ENCODE measurements around the gene AKAP6. TPM values are rescaled to one million over a fixed set of nuclear protein-coding genes. Genes with fewer than 3 reads are reported as not detected.

AKAP6 gene
- total RNA-seq, 4 donors from 2014 or later: 1.1 to 16.0 (median 6.0) TPM

GRCh38 chr14:32738206-32738871 lies 409.2 kb downstream of the AKAP6 start:
- no peak for DNase-seq
- TF ChIP-seq, protein P1, sequence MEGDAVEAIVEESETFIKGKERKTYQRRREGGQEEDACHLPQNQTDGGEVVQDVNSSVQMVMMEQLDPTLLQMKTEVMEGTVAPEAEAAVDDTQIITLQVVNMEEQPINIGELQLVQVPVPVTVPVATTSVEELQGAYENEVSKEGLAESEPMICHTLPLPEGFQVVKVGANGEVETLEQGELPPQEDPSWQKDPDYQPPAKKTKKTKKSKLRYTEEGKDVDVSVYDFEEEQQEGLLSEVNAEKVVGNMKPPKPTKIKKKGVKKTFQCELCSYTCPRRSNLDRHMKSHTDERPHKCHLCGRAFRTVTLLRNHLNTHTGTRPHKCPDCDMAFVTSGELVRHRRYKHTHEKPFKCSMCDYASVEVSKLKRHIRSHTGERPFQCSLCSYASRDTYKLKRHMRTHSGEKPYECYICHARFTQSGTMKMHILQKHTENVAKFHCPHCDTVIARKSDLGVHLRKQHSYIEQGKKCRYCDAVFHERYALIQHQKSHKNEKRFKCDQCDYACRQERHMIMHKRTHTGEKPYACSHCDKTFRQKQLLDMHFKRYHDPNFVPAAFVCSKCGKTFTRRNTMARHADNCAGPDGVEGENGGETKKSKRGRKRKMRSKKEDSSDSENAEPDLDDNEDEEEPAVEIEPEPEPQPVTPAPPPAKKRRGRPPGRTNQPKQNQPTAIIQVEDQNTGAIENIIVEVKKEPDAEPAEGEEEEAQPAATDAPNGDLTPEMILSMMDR (IDR thresholded peaks at IDR 0.05): no peak
- TF ChIP-seq POLR2A (IDR thresholded peaks at IDR 0.05): no peak
- no peak overlapping the region for H3K27ac ChIP-seq
- H3K9me3 ChIP-seq: no peaks in the 10 kb centered on the region
- H3K4me1 ChIP-seq: peaks cover 0 to 5% (median 0%) of the 10 kb centered on the region in 3 donors
- H3K36me3 ChIP-seq: no peaks in the 10 kb centered on the region
- H3K4me3 ChIP-seq: no peak overlapping the region
- WGBS, 2 donors: 39 to 41% methylated on average over 5 of the region's 5 CpGs
- intact Hi-C loops (cut with DNase I): no loop called here
- no peaks in the 10 kb centered on the region for H3K27me3 ChIP-seq

DNA sequence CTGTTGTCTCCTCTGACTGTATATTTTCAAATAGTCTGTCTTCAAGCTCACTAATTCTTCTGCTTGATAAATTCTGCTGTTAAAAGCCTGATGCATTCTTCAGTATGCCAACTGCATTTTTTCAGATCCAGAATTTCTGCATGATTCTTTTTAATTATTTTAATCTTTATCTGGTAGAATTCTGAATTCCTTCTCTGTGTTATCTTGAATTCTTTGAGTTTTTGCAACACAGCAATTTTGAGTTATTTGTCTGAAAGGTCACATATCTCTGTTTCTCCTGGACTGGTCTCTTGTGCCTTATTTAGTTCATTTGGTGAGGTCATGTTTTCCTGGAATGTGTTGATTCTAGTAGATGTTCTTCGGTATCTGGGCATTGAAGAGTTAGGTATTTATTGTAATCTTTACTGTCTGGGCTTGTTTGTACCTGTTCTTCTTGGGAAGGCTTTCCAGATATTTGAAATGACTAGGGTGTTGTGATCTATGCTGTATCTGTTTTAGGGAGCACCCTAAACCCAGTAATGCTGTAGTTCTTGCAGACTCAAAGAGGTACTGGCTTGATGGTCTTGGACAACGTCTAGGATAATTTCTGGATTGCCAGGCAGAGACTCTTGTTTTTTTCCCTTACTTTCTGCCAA lies 415.8 kb downstream of the AKAP6 start:
- no peak for DNase-seq
- intact Hi-C loops (cut with DNase I): no loop called here
- Histone ChIP-seq H3K4me1 (peaks cover 0 to 16% (median 0%) of the 10 kb centered on the region in 3 donors), H3K4me3 (no peak overlapping the region), H3K27me3 (no peaks in the 10 kb centered on the region), H3K36me3 (no peaks in the 10 kb centered on the region), H3K27ac (no peak overlapping the region), H3K9me3 (no peaks in the 10 kb centered on the region)
- 27 to 33% methylated on average over 2 of the region's 2 CpGs for WGBS, 2 donors
- TF ChIP-seq POLR2A (IDR thresholded peaks at IDR 0.05): no peak
- TF ChIP-seq, protein P1 (IDR thresholded peaks at IDR 0.05): no peak

GRCh38 chr14:32754209-32754608 lies 425.1 kb downstream of the AKAP6 start:
- intact Hi-C loops (cut with DNase I): no loop called here
- peaks cover 0 to 8% (median 7%) of the 10 kb centered on the region in 3 donors for H3K9me3 ChIP-seq
- WGBS, 2 donors: 84 to 86% methylated on average over 1 of the region's 1 CpG

DNA sequence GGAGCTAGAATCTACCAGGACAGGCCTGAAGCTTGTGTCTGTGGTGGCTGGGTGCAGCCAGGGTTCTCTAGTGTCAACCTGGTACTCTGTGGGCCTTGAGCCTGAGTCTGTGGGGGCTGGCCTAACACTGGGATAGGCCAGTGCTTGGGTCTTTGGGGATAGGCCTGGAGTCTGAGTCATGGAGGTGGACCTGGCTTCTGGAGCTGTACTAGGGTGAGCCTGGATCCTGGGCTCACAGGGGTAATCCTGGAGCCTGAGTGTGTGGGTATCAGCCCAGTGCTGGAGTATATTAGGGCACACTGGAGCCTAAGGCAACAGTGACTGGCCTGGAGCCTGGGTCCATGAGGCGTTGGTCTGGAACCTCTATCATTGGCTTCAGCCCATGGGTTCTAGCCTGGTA lies 427.1 kb downstream of the AKAP6 start:
- Histone ChIP-seq H3K27ac (no peak overlapping the region), H3K4me1 (no peaks in the 10 kb centered on the region), H3K36me3 (no peaks in the 10 kb centered on the region), H3K4me3 (no peak overlapping the region), H3K9me3 (peaks cover 0 to 8% (median 7%) of the 10 kb centered on the region in 3 donors), H3K27me3 (peaks cover 0 to 6% (median 0%) of the 10 kb centered on the region in 4 donors)
- WGBS, 2 donors: 86 to 100% methylated on average over 1 of the region's 1 CpG
- TF ChIP-seq, protein P1 (IDR thresholded peaks at IDR 0.05): no peak
- TF ChIP-seq POLR2A (IDR thresholded peaks at IDR 0.05): no peak
- DNase-seq: no peak
- intact Hi-C loops (cut with DNase I): no loop called here

More at GRCh38 chr14:32754209-32754608, 425.1 kb downstream of the AKAP6 start:
- no peak overlapping the region for H3K4me3 ChIP-seq
- H3K36me3 ChIP-seq: no peaks in the 10 kb centered on the region
- no peaks in the 10 kb centered on the region for H3K4me1 ChIP-seq
- peaks cover 0 to 6% (median 0%) of the 10 kb centered on the region in 4 donors for H3K27me3 ChIP-seq
- TF ChIP-seq, protein P1 (IDR thresholded peaks at IDR 0.05): no peak
- no peak for TF ChIP-seq POLR2A (IDR thresholded peaks at IDR 0.05)
- no peak overlapping the region for H3K27ac ChIP-seq
- DNase-seq: no peak

- intact Hi-C loops (cut with DNase I): no loop called here
- Histone ChIP-seq H3K4me3 (no peak overlapping the region), H3K4me1 (no peaks in the 10 kb centered on the region), H3K27me3 (peaks cover 0 to 6% (median 0%) of the 10 kb centered on the region in 4 donors), H3K9me3 (peaks cover 0 to 8% (median 7%) of the 10 kb centered on the region in 3 donors), H3K27ac (no peak overlapping the region), H3K36me3 (no peaks in the 10 kb centered on the region)
- DNase-seq: no peak
- TF ChIP-seq POLR2A (IDR thresholded peaks at IDR 0.05): no peak
- TF ChIP-seq, protein P1 (IDR thresholded peaks at IDR 0.05): no peak
- WGBS, 2 donors: 80 to 89% methylated on average over 1 to 3 of the region's 3 CpGs
Observed at GRCh38 chr14:32756775-32757174, 427.7 kb downstream of the AKAP6 start.
